ENCODE results near the gene SDC1. TPM values are rescaled to one million over a fixed set of nuclear protein-coding genes. Genes with fewer than 3 reads are reported as not detected.

Gene SDC1
- total and polyA plus RNA-seq, 2 of the 8 experiments (the other 6 are each of a cell fraction or from before 2014, with no cell fraction given): 45.3 to 73.3 TPM

DNA sequence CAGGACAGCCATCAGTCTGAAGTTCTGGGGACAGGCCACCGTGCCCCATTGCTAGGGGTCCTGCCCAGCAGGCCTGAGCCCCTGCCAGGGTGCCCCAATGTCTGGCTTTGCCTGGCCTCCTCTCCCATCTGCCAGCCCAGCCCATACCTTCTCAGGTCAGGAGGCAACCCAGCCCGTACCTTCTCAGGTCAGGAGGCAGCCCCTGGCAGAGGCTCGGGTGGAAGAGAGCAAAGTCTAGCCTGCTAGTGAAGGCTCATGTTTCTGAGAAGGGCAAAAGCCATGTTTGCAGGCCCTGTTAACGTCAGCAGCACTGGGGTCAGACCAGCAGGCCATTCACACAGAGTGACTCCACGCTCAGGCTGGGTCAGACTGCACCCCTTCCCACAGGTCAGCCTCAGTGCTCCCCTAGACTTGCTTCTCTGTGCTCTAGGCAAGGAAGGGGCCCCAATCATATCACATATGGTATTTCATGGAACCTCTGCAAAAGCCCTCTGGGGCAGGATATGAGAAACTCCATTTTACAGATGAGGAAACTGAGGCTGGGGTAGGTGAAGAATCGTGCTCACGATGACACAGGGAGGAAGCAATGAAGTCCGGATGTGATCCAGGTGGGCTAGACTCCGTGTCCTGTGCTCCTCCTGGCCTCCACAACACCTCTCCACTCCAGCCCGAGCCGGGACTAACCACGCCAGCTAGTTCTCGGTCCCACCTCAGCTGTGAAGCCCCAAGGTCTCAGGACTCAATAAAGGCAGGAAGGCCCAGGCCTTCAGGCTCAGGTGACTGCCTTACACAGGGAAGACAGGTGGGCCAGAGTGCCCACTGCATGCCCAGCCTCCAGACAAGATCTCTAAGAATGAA lies 9.5 kb downstream of the SDC1 start:
- H3K23ac ChIP-seq (ENCODE audit: insufficient read length): no peak overlapping the region
- no peak overlapping the region for H2AFZ ChIP-seq (ENCODE audit: low read length)
- ChIA-PET POLR2A (ENCODE audit: partially characterized antibody) (interaction anchor here (1.3 to 3.8 kb wide), 3 partner anchors 7 to 18 kb away, joined by 3 to 19 read pairs (median 5); partner anchors contain the start of gene SDC1), CTCF (ENCODE audit: partially characterized antibody) (interaction anchor here (0.6 to 5.1 kb wide), 7 partner anchors 9 to 582 kb away, joined by 3 to 22 read pairs (median 9); partner anchors contain the start of gene SDC1)
- peaks cover 0 to 2% (median under 1%) of the 10 kb centered on the region in 4 experiments; a peak in 2 of 8 replicates for H3K36me3 ChIP-seq (ENCODE audit: control insufficient read depth in 2 of 4, insufficient read depth in 4 of 4, low read length in 3 of 4)
- WGBS, 2 experiments (ENCODE audit: extremely low coverage in 1 of 2, insufficient coverage in 1 of 2, insufficient read length in 1 of 2, insufficient replicate concordance in 2 of 2, low coverage in 1 of 2, low lambda C conversion rate in 2 of 2, missing lambda C conversion rate in 1 of 2): 78% methylated on average over 13 of the region's 13 CpGs; no CpG with 5 or more reads in 1 of the 2 experiments
- DNase-seq (ENCODE audit: low read depth in 1 of 2, low spot score in 2 of 2) (no peak), FAIRE-seq (no peak)
- H3K4me2 ChIP-seq (ENCODE audit: insufficient read depth in 1 of 2, low read depth in 2 of 2, low read length in 2 of 2): no peak overlapping the region
- peak overlapping the region; percentile 29; the same call in 1 of the 2 replicates for H4K8ac ChIP-seq (ENCODE audit: extremely low read depth, insufficient read depth, low read length)
- H2BK120ac ChIP-seq (replicated peaks; ENCODE audit: low read depth, low read length): no peak overlapping the region
- H3K14ac ChIP-seq (ENCODE audit: insufficient read length): no peak overlapping the region
- H3K9me3 ChIP-seq (ENCODE audit: insufficient read depth in 2 of 2, low read depth in 1 of 2, low read length in 1 of 2): no peaks in the 10 kb centered on the region
- peaks cover 4 to 93% of the 10 kb centered on the region in 2 experiments for H3K79me2 ChIP-seq (ENCODE audit: control insufficient read depth in 1 of 2, insufficient read depth in 2 of 2, low read length in 2 of 2)
- no peak overlapping the region for H3K4me3 ChIP-seq (ENCODE audit: extremely low read depth in 1 of 4, insufficient read depth in 2 of 4, low read depth in 3 of 4, low read length in 4 of 4)
- no peak overlapping the region; the same call in 1 of the 2 replicates for H2BK5ac ChIP-seq (ENCODE audit: low read depth, low read length)
- H2BK15ac ChIP-seq (ENCODE audit: low read length): no peak overlapping the region
- H2AK5ac ChIP-seq (ENCODE audit: low read depth, low read length): no peak overlapping the region
- no peak overlapping the region for H3K4ac ChIP-seq (replicated peaks; ENCODE audit: insufficient read length, low read depth, low read length)
- no peak overlapping the region; the same call in 1 of the 2 replicates for H3K18ac ChIP-seq (ENCODE audit: extremely low read depth, low read length)
- H2BK12ac ChIP-seq (ENCODE audit: low read depth, low read length): no peak overlapping the region
- no peak overlapping the region for H3K9ac ChIP-seq (replicated peaks in 1 of 4; ENCODE audit: extremely low read depth in 1 of 4, low read depth in 3 of 4, low read length in 3 of 4)
- no peak overlapping the region for H3K27ac ChIP-seq (ENCODE audit: low read depth, low read length)
- peaks cover 37 to 57% of the 10 kb centered on the region in 2 experiments for H4K20me1 ChIP-seq (replicated peaks in 1 of 2; ENCODE audit: control insufficient read depth in 1 of 2, insufficient read depth in 2 of 2, low read length in 2 of 2)
- H3K56ac ChIP-seq (replicated peaks; ENCODE audit: insufficient read length, low read depth, low read length): no peak overlapping the region
- H3K4me1 ChIP-seq (replicated peaks in 1 of 4; ENCODE audit: control insufficient read depth in 3 of 4, insufficient read depth in 4 of 4, low read length in 3 of 4): peaks cover 0 to 28% (median 9%) of the 10 kb centered on the region in 4 experiments; a peak in 6 of 7 replicates
- no peak overlapping the region for H4K5ac ChIP-seq (ENCODE audit: insufficient read length, low read depth, low read length)
- H3K23me2 ChIP-seq (ENCODE audit: low read depth, low read length): peaks cover 4% of the 10 kb centered on the region; the same call in 1 of the 2 replicates
- no peak overlapping the region for H2BK20ac ChIP-seq (ENCODE audit: low read length)
- no peaks in the 10 kb centered on the region for H3K27me3 ChIP-seq (replicated peaks in 1 of 4; ENCODE audit: control insufficient read depth in 3 of 4, extremely low read depth in 1 of 4, insufficient read depth in 3 of 4, low read length in 3 of 4)
- peaks cover 47% of the 10 kb centered on the region for H3K79me1 ChIP-seq (ENCODE audit: low read depth, low read length)
- no peak overlapping the region for H4K91ac ChIP-seq (replicated peaks; ENCODE audit: insufficient read length, low read length)
- no peak for TF ChIP-seq PHF8 (conservative IDR thresholded peaks at IDR 0.05; ENCODE audit: low read depth, low read length)
- TF ChIP-seq TAF7 (optimal IDR thresholded peaks at IDR 0.05; ENCODE audit: borderline replicate concordance, low read depth, low read length): no peak
- TF ChIP-seq, protein P1, sequence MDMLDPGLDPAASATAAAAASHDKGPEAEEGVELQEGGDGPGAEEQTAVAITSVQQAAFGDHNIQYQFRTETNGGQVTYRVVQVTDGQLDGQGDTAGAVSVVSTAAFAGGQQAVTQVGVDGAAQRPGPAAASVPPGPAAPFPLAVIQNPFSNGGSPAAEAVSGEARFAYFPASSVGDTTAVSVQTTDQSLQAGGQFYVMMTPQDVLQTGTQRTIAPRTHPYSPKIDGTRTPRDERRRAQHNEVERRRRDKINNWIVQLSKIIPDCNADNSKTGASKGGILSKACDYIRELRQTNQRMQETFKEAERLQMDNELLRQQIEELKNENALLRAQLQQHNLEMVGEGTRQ (IDR thresholded peaks at IDR 0.05; ENCODE audit: low read length): no peak
- TF ChIP-seq SP4 (IDR thresholded peaks at IDR 0.05; ENCODE audit: low read length): no peak
- TF ChIP-seq HDAC6 (IDR thresholded peaks at IDR 0.05; ENCODE audit: low read depth, low read length): no peak
- TF ChIP-seq, protein P2, sequence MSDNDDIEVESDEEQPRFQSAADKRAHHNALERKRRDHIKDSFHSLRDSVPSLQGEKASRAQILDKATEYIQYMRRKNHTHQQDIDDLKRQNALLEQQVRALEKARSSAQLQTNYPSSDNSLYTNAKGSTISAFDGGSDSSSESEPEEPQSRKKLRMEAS (IDR thresholded peaks at IDR 0.05): no peak
- TF ChIP-seq POLR2A (IDR thresholded peaks at IDR 0.05; ENCODE audit: control extremely low read depth in 1 of 2, low read depth in 2 of 2, low read length in 2 of 2): no peak
- TF ChIP-seq POU5F1 (IDR thresholded peaks at IDR 0.05; ENCODE audit: low read depth, low read length): no peak
- TF ChIP-seq CHD2 (IDR thresholded peaks at IDR 0.05; ENCODE audit: low read length): no peak
- TF ChIP-seq SRF (IDR thresholded peaks at IDR 0.05; ENCODE audit: low read depth, low read length): no peak
